ENCODE results near the gene RAB8B.

DNA sequence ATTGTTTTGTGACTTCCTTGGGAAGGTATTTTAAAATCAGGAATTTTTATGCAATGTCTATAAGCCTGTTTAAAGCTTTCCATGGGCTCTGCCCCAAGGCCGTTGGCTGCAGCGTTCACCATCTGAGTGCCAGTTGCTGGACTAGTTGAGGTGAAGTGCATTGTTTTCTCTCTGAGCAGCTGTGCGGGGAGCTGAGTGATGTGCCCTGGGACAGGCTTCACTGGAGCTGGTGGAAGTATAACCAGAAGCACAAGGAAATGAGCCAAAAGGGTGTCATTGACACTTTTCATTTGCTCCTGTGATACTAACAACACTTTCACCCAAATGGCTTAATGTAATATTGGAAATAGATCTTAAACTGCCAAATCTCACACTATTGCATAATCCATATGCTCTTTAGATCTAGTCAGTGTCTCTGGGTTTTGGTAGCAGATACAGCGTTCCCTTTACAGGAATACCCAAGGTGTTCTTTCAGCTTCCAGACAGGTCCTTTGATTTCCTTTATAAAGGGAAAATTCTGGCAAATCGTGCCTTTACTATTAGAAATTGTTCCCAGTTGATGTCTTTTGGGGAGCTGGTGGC, 117.2 kb downstream of the RAB8B start:
- TF ChIP-seq HCFC1 (IDR thresholded peaks at IDR 0.05; ENCODE audit: low read depth, low read length) (no peak), EP300 (IDR thresholded peaks at IDR 0.05; ENCODE audit: low read depth in 2 of 2, low read length in 2 of 2) (no peak), EP300 (CRISPR knock-in tag; IDR thresholded peaks at IDR 0.05; ENCODE audit: borderline replicate concordance) (no peak), NR2C2 (CRISPR knock-in tag; IDR thresholded peaks at IDR 0.05; ENCODE audit: borderline replicate concordance) (no peak), KLF6 (CRISPR knock-in tag; IDR thresholded peaks at IDR 0.05) (no peak), POLR2A (IDR thresholded peaks at IDR 0.05; ENCODE audit: insufficient read depth in 1 of 2, low read depth in 2 of 2, low read length in 2 of 2) (no peak), RNF2 (conservative IDR thresholded peaks at IDR 0.05; ENCODE audit: low read depth) (no peak), MXI1 (IDR thresholded peaks at IDR 0.05; ENCODE audit: borderline replicate concordance, low read depth, low read length) (no peak), ZBTB7A (CRISPR knock-in tag; IDR thresholded peaks at IDR 0.05) (no peak), SMC3 (IDR thresholded peaks at IDR 0.05; ENCODE audit: low read length) (no peak), MIER3 (CRISPR knock-in tag; IDR thresholded peaks at IDR 0.05; ENCODE audit: borderline replicate concordance) (no peak)
- TF ChIP-seq, protein P1, sequence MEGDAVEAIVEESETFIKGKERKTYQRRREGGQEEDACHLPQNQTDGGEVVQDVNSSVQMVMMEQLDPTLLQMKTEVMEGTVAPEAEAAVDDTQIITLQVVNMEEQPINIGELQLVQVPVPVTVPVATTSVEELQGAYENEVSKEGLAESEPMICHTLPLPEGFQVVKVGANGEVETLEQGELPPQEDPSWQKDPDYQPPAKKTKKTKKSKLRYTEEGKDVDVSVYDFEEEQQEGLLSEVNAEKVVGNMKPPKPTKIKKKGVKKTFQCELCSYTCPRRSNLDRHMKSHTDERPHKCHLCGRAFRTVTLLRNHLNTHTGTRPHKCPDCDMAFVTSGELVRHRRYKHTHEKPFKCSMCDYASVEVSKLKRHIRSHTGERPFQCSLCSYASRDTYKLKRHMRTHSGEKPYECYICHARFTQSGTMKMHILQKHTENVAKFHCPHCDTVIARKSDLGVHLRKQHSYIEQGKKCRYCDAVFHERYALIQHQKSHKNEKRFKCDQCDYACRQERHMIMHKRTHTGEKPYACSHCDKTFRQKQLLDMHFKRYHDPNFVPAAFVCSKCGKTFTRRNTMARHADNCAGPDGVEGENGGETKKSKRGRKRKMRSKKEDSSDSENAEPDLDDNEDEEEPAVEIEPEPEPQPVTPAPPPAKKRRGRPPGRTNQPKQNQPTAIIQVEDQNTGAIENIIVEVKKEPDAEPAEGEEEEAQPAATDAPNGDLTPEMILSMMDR (CRISPR knock-in tag; IDR thresholded peaks at IDR 0.05), result no peak
- TF ChIP-seq, protein P2, sequence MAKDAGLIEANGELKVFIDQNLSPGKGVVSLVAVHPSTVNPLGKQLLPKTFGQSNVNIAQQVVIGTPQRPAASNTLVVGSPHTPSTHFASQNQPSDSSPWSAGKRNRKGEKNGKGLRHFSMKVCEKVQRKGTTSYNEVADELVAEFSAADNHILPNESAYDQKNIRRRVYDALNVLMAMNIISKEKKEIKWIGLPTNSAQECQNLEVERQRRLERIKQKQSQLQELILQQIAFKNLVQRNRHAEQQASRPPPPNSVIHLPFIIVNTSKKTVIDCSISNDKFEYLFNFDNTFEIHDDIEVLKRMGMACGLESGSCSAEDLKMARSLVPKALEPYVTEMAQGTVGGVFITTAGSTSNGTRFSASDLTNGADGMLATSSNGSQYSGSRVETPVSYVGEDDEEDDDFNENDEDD (CRISPR knock-in tag; IDR thresholded peaks at IDR 0.05; ENCODE audit: borderline replicate concordance), result no peak

Measured in HepG2 (cell line).